T-helper 17 cell (primary cell): ENCODE data around the gene KRTAP10-9. TPM values are rescaled to one million over a fixed set of nuclear protein-coding genes. Genes with fewer than 3 reads are reported as not detected.
"Not testable (repeated sequence)": the region's sequence is repeated elsewhere in the genome, so short reads cannot be mapped to it uniquely, and the experiment has no call there.

Source experiments
- ATAC-seq: fragments of 150-1000 bp; cut with Tn5 transposase; 2 replicates; pipeline ENCODE4 v1.10.0; 2021; ENCODE audit warnings: mild to moderate bottlenecking, moderate library complexity
- DNase-seq, 3 donors: peaks; one replicate each; pipeline versions ENCODE4 v3.0.0 to v3.0.0-alpha.2; 2020 to 2021
- H3K9me3 ChIP-seq: one replicate; pipeline ENCODE4 v1.7.0; 2013; ENCODE audit warnings: low read length, mild to moderate bottlenecking; ENCODE audit not compliant: control insufficient read depth, poor library complexity, severe bottlenecking
- H3K27ac Mint-ChIP-seq: one replicate; pipeline ENCODE4 v1.8.0; 2022; ENCODE audit warnings: mild to moderate bottlenecking, moderate library complexity, mixed read lengths
- H3K27me3 Mint-ChIP-seq: one replicate; pipeline ENCODE4 v1.8.0; 2022; ENCODE audit warnings: mixed read lengths
- H3K36me3 Mint-ChIP-seq: one replicate; pipeline ENCODE4 v1.8.0; 2022; ENCODE audit warnings: low read depth, mixed read lengths
- H3K4me1 Mint-ChIP-seq: one replicate; pipeline ENCODE4 v1.8.0; 2022; ENCODE audit warnings: mild to moderate bottlenecking, mixed read lengths
- H3K4me3 Mint-ChIP-seq: one replicate; pipeline ENCODE4 v1.8.0; 2022; ENCODE audit warnings: mild to moderate bottlenecking, moderate library complexity, mixed read lengths
- total RNA-seq, 4 donors: library from RNA in 2 of 4; stranded (reverse) in 2 of 4; gene quantifications; one replicate each; pipeline ENCODE4 v1.2.3 and lab custom pipeline; 2022 to 2026

The KRTAP10-9 gene
- total RNA-seq, 2 donors from 2014 or later = not detected

GRCh38 chr21:44614161-44614631 lies 12.7 kb upstream of the KRTAP10-9 start:
- no peaks in the 10 kb centered on the region for H3K9me3 ChIP-seq
- Mint-ChIP-seq H3K36me3 (no peaks in the 10 kb centered on the region), H3K27me3 (no peaks in the 10 kb centered on the region), H3K27ac (no peak overlapping the region), H3K4me1 (peaks cover 23% of the 10 kb centered on the region), H3K4me3 (no peak overlapping the region)
- no peak for ATAC-seq
- no peak for DNase-seq

- ATAC-seq (no peak), DNase-seq (no peak)
- no peak overlapping the region for H3K4me3 Mint-ChIP-seq
Observed at GRCh38 chr21:44614961-44615391, 11.9 kb upstream of the KRTAP10-9 start.

GRCh38 chr21:44615466-44615865 lies 11.4 kb upstream of the KRTAP10-9 start:
- Mint-ChIP-seq H3K27me3 (no peaks in the 10 kb centered on the region), H3K36me3 (peaks cover 5% of the 10 kb centered on the region), H3K4me1 (peaks cover 29% of the 10 kb centered on the region), H3K4me3 (no peak overlapping the region), H3K27ac (peak overlapping the region; percentile 73)
- ATAC-seq (no peak), DNase-seq (no peak)
- H3K9me3 ChIP-seq = no peaks in the 10 kb centered on the region

More at GRCh38 chr21:44614961-44615391, 11.9 kb upstream of the KRTAP10-9 start:
- Mint-ChIP-seq H3K27ac (no peak overlapping the region), H3K4me1 (peaks cover 28% of the 10 kb centered on the region), H3K36me3 (peaks cover 5% of the 10 kb centered on the region), H3K27me3 (no peaks in the 10 kb centered on the region)
- H3K9me3 ChIP-seq = no peaks in the 10 kb centered on the region

- ATAC-seq = no peak
- Mint-ChIP-seq H3K4me3 (peak overlapping the region; percentile 47), H3K27ac (peak overlapping the region; percentile 73), H3K36me3 (peaks cover 5% of the 10 kb centered on the region), H3K27me3 (no peaks in the 10 kb centered on the region), H3K4me1 (peaks cover 29% of the 10 kb centered on the region)
- no peak for DNase-seq
- H3K9me3 ChIP-seq = no peaks in the 10 kb centered on the region
Observed at GRCh38 chr21:44615911-44616590, 10.8 kb upstream of the KRTAP10-9 start.

- peak overlapping the region; percentile 73 for H3K27ac Mint-ChIP-seq
- peaks cover 29% of the 10 kb centered on the region for H3K4me1 Mint-ChIP-seq
- peak overlapping the region; percentile 47 for H3K4me3 Mint-ChIP-seq
- peaks cover 5% of the 10 kb centered on the region for H3K36me3 Mint-ChIP-seq
- ATAC-seq (no peak), DNase-seq (no peak)
- no peaks in the 10 kb centered on the region for H3K27me3 Mint-ChIP-seq
- H3K9me3 ChIP-seq = no peaks in the 10 kb centered on the region
Observed at GRCh38 chr21:44616591-44616926, 10.3 kb upstream of the KRTAP10-9 start.

GRCh38 chr21:44617071-44617501 lies 9.8 kb upstream of the KRTAP10-9 start:
- Mint-ChIP-seq H3K27ac (peak overlapping the region; percentile 73), H3K4me1 (peaks cover 29% of the 10 kb centered on the region), H3K4me3 (no peak overlapping the region), H3K27me3 (no peaks in the 10 kb centered on the region), H3K36me3 (peaks cover 5% of the 10 kb centered on the region)
- H3K9me3 ChIP-seq = no peaks in the 10 kb centered on the region
- ATAC-seq (no peak), DNase-seq (no peak)

GRCh38 chr21:44618504-44618903 lies 8.4 kb upstream of the KRTAP10-9 start:
- Mint-ChIP-seq H3K4me3 (peak overlapping the region; percentile 76), H3K36me3 (peaks cover 7% of the 10 kb centered on the region), H3K4me1 (peaks cover 25% of the 10 kb centered on the region), H3K27me3 (no peaks in the 10 kb centered on the region), H3K27ac (peak overlapping the region; percentile 93)
- peaks cover 2% of the 10 kb centered on the region for H3K9me3 ChIP-seq
- ATAC-seq (peak; percentile 39), DNase-seq (no peak)

GRCh38 chr21:44618909-44619308 lies 8.0 kb upstream of the KRTAP10-9 start:
- H3K9me3 ChIP-seq = peaks cover 4% of the 10 kb centered on the region
- Mint-ChIP-seq H3K4me3 (peak overlapping the region; percentile 76), H3K4me1 (peaks cover 25% of the 10 kb centered on the region), H3K27ac (peak overlapping the region; percentile 93), H3K27me3 (no peaks in the 10 kb centered on the region), H3K36me3 (peaks cover 8% of the 10 kb centered on the region)
- ATAC-seq = peak; percentile 99
- peak in 2 of 3 donors; percentile 22 to 42 for DNase-seq

GRCh38 chr21:44619886-44620285 lies 7.0 kb upstream of the KRTAP10-9 start:
- ATAC-seq (no peak), DNase-seq (no peak)
- Mint-ChIP-seq H3K27me3 (no peaks in the 10 kb centered on the region), H3K36me3 (peaks cover 10% of the 10 kb centered on the region), H3K4me1 (peaks cover 23% of the 10 kb centered on the region), H3K27ac (peak overlapping the region; percentile 93), H3K4me3 (no peak overlapping the region)
- H3K9me3 ChIP-seq = peaks cover 4% of the 10 kb centered on the region

GRCh38 chr21:44623575-44623974 lies 3.3 kb upstream of the KRTAP10-9 start:
- H3K27me3 Mint-ChIP-seq = no peaks in the 10 kb centered on the region
- H3K9me3 ChIP-seq = peaks cover 4% of the 10 kb centered on the region
- no peak for DNase-seq
- H3K36me3 Mint-ChIP-seq = peaks cover 10% of the 10 kb centered on the region
- H3K4me3 Mint-ChIP-seq = no peak overlapping the region
- ATAC-seq = no peak
- H3K27ac Mint-ChIP-seq = no peak overlapping the region
- H3K4me1 Mint-ChIP-seq = peaks cover 12% of the 10 kb centered on the region

GRCh38 chr21:44625756-44626155 lies 1.1 kb upstream of the KRTAP10-9 start:
- peaks cover 5% of the 10 kb centered on the region for H3K36me3 Mint-ChIP-seq
- H3K9me3 ChIP-seq = peaks cover 4% of the 10 kb centered on the region
- ATAC-seq (no peak), DNase-seq (no peak)
- no peak overlapping the region for H3K27ac Mint-ChIP-seq
- no peaks in the 10 kb centered on the region for H3K4me1 Mint-ChIP-seq
- no peaks in the 10 kb centered on the region for H3K27me3 Mint-ChIP-seq
- H3K4me3 Mint-ChIP-seq = no peak overlapping the region

- Mint-ChIP-seq H3K4me1 (no peaks in the 10 kb centered on the region), H3K27me3 (no peaks in the 10 kb centered on the region), H3K27ac (no peak overlapping the region), H3K36me3 (peaks cover 5% of the 10 kb centered on the region), H3K4me3 (no peak overlapping the region)
- DNase-seq = no peak
- ATAC-seq = no peak
- H3K9me3 ChIP-seq = peaks cover 4% of the 10 kb centered on the region
Observed at GRCh38 chr21:44626262-44626661, 631 bp upstream of the KRTAP10-9 start.

- not testable (repeated sequence) for H3K36me3 Mint-ChIP-seq, H3K27ac Mint-ChIP-seq, H3K27me3 Mint-ChIP-seq, H3K4me3 Mint-ChIP-seq, DNase-seq, ATAC-seq, H3K9me3 ChIP-seq, H3K4me1 Mint-ChIP-seq
Observed at GRCh38 chr21:44627181-44627822, 409 bp downstream of the KRTAP10-9 start.
